GM23338 (cell line): Measurements from ENCODE around the gene DLK1. TPM values are rescaled to one million over a fixed set of nuclear protein-coding genes. Genes with fewer than 3 reads are reported as not detected.

Source experiments
- ATAC-seq: fragments of 200-7000 bp; cut with Tn5 transposase; 3 replicates; pipeline ENCODE4 v1.9.1; 2020
- DNase-seq: peaks from one replicate; pipeline ENCODE4 v3.0.0-alpha.2; 2015; ENCODE audit warnings: low spot score
- H2AFZ ChIP-seq: fragments of 200-600 bp; sonication (generic); 2 replicates; pipeline ENCODE4 v1.8.0; 2016; ENCODE audit warnings: antibody characterized with exemption, mild to moderate bottlenecking, moderate library complexity
- H3F3A ChIP-seq: fragments of 200-600 bp; sonication (generic); replicated peaks from 2 replicates; pipeline ENCODE4 v1.8.0; 2017; ENCODE audit warnings: antibody characterized with exemption, mixed run types, low read depth
- H3K27ac ChIP-seq: fragments of 200-600 bp; sonication (generic); 2 replicates; pipeline ENCODE4 v1.6.1; 2016; ENCODE audit warnings: low read depth
- H3K27me3 ChIP-seq: fragments of 200-600 bp; sonication (generic); 2 replicates; pipeline ENCODE4 v1.8.0; 2016; ENCODE audit warnings: mild to moderate bottlenecking, mixed run types, moderate library complexity; ENCODE audit not compliant: insufficient read depth
- H3K36me3 ChIP-seq: fragments of 200-600 bp; sonication (generic); 2 replicates; pipeline ENCODE4 v1.8.0; 2016; ENCODE audit warnings: mild to moderate bottlenecking; ENCODE audit not compliant: insufficient read depth
- H3K4me1 ChIP-seq: fragments of 200-600 bp; sonication (generic); 2 replicates; pipeline ENCODE4 v1.8.0; 2016; ENCODE audit warnings: mild to moderate bottlenecking, moderate library complexity; ENCODE audit not compliant: insufficient read depth
- H3K4me2 ChIP-seq: fragments of 200-600 bp; sonication (generic); 2 replicates; pipeline ENCODE4 v1.7.1; 2017; ENCODE audit warnings: mixed run types
- H3K4me3 ChIP-seq: fragments of 200-600 bp; sonication (generic); 2 replicates; pipeline ENCODE4 v1.6.1; 2016; ENCODE audit warnings: mixed run types
- H3K79me2 ChIP-seq: fragments of 200-600 bp; sonication (generic); replicated peaks from 2 replicates; pipeline ENCODE4 v1.8.0; 2017; ENCODE audit warnings: mild to moderate bottlenecking; ENCODE audit not compliant: insufficient read depth
- H3K9me2 ChIP-seq: fragments of 200-600 bp; sonication (generic); 2 replicates; pipeline ENCODE4 v1.8.0; 2017; ENCODE audit not compliant: insufficient read depth
- H4K20me1 ChIP-seq: fragments of 200-600 bp; sonication (generic); replicated peaks from 2 replicates; pipeline ENCODE4 v1.8.0; 2017; ENCODE audit warnings: mild to moderate bottlenecking; ENCODE audit not compliant: insufficient read depth
- H3K27ac Mint-ChIP-seq: 2 replicates; pipeline ENCODE4 v1.8.0; 2020; ENCODE audit warnings: inconsistent platforms, mild to moderate bottlenecking, moderate library complexity, mixed read lengths
- H3K27me3 Mint-ChIP-seq: 3 replicates; pipeline ENCODE4 v1.8.0; 2022; ENCODE audit warnings: low read depth, mild to moderate bottlenecking, moderate library complexity, mixed read lengths, inconsistent platforms; ENCODE audit not compliant: insufficient read depth, poor library complexity
- H3K36me3 Mint-ChIP-seq: 3 replicates; pipeline ENCODE4 v1.8.0; 2021; ENCODE audit warnings: low read depth, mild to moderate bottlenecking, inconsistent platforms, moderate library complexity, mixed read lengths
- H3K4me1 Mint-ChIP-seq: 3 replicates; pipeline ENCODE4 v1.8.0; 2020; ENCODE audit warnings: mild to moderate bottlenecking, inconsistent platforms, mixed read lengths
- H3K4me3 Mint-ChIP-seq: 3 replicates; pipeline ENCODE4 v1.8.0; 2021; ENCODE audit warnings: moderate library complexity, mild to moderate bottlenecking, inconsistent platforms, mixed read lengths
- H3K9me3 Mint-ChIP-seq: 3 replicates; pipeline ENCODE4 v1.8.0; 2020; ENCODE audit warnings: moderate library complexity, mild to moderate bottlenecking, inconsistent platforms, mixed read lengths
- EZH2phosphoT487 ChIP-seq: fragments of 200-600 bp; sonication (generic); IDR thresholded peaks from one replicate; pipeline ENCODE4 v1.8.1; 2018; ENCODE audit warnings: antibody characterized with exemption; ENCODE audit not compliant: unreplicated experiment
- polyA plus RNA-seq: library from polyadenylated mRNA; unstranded; fragments of >200 nt; fragmentation: Nextera tagmentation; extraction: Ambion mirVana; gene quantifications from 2 replicates; pipeline ENCODE4 v1.2.1, GENCODE V29; 2016
- total RNA-seq: library from RNA; depleted of rRNA; stranded (reverse); fragments of >200 nt; shearing (Covaris generic); gene quantifications from 2 replicates; pipeline ENCODE4 v1.2.3, GENCODE V29; 2014
- TF ChIP-seq, protein P1 (sequence below): IDR thresholded peaks from one replicate; pipeline ENCODE4 v1.6.1; 2018; ENCODE audit warnings: antibody characterized with exemption; ENCODE audit not compliant: unreplicated experiment
- TF ChIP-seq, protein P2 (sequence below): fragments of 250-450 bp; sonication (Bioruptor Pico); IDR thresholded peaks from 2 replicates; pipeline ENCODE4 v1.5.0; 2020; ENCODE audit warnings: mild to moderate bottlenecking, moderate library complexity

The DLK1 gene
- total and polyA plus RNA-seq, 2 experiments from 2014 or later, result 1.1 to 1.2 TPM

DNA sequence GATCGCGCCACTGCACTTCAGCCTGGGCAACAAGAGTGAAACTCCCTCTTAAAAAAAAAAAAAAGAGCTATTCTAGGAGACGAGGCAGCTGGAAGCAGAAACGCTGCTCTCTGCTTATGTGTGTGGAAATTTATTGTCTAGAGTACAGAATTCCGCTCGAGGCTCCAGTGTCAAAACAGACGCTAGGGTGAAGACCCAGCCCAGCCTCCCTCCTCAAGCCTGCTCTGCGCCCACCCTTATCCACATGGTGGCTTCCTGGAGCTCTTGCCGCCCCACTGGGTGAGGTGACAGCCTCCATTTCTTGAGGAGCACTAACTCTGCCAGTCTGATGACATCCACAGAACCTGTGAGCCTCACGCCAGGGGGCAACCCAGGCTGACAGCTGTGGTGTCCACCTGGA lies 49.5 kb upstream of the DLK1 start:
- H3K36me3 Mint-ChIP-seq, result no peaks in the 10 kb centered on the region
- no peak overlapping the region for H3K4me2 ChIP-seq
- no peaks in the 10 kb centered on the region for H3K79me2 ChIP-seq
- 0 out of 2 replicates have a peak, but pooled peaks cover 6% of the 10 kb centered on the region for H3K27me3 ChIP-seq
- peaks cover 5% of the 10 kb centered on the region; the same call in 2 of the 3 replicates for H3K9me3 Mint-ChIP-seq
- peaks cover 24% of the 10 kb centered on the region for H3K4me1 Mint-ChIP-seq
- H3K27ac ChIP-seq, result no peak overlapping the region
- H2AFZ ChIP-seq, result no peak overlapping the region
- H3K27me3 Mint-ChIP-seq, result peaks cover 17% of the 10 kb centered on the region
- H3K4me1 ChIP-seq, result no peaks in the 10 kb centered on the region
- H3K27ac Mint-ChIP-seq, result no peak overlapping the region
- H3K9me2 ChIP-seq, result no peaks in the 10 kb centered on the region
- DNase-seq (no peak), ATAC-seq (no peak)
- H3K4me3 ChIP-seq, result no peak overlapping the region
- no peaks in the 10 kb centered on the region for H4K20me1 ChIP-seq
- no peaks in the 10 kb centered on the region for H3K36me3 ChIP-seq
- no peak overlapping the region for H3K4me3 Mint-ChIP-seq
- H3F3A ChIP-seq, result no peaks in the 10 kb centered on the region
- TF ChIP-seq, protein P1, sequence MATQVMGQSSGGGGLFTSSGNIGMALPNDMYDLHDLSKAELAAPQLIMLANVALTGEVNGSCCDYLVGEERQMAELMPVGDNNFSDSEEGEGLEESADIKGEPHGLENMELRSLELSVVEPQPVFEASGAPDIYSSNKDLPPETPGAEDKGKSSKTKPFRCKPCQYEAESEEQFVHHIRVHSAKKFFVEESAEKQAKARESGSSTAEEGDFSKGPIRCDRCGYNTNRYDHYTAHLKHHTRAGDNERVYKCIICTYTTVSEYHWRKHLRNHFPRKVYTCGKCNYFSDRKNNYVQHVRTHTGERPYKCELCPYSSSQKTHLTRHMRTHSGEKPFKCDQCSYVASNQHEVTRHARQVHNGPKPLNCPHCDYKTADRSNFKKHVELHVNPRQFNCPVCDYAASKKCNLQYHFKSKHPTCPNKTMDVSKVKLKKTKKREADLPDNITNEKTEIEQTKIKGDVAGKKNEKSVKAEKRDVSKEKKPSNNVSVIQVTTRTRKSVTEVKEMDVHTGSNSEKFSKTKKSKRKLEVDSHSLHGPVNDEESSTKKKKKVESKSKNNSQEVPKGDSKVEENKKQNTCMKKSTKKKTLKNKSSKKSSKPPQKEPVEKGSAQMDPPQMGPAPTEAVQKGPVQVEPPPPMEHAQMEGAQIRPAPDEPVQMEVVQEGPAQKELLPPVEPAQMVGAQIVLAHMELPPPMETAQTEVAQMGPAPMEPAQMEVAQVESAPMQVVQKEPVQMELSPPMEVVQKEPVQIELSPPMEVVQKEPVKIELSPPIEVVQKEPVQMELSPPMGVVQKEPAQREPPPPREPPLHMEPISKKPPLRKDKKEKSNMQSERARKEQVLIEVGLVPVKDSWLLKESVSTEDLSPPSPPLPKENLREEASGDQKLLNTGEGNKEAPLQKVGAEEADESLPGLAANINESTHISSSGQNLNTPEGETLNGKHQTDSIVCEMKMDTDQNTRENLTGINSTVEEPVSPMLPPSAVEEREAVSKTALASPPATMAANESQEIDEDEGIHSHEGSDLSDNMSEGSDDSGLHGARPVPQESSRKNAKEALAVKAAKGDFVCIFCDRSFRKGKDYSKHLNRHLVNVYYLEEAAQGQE, result no peak
- TF ChIP-seq, protein P2, sequence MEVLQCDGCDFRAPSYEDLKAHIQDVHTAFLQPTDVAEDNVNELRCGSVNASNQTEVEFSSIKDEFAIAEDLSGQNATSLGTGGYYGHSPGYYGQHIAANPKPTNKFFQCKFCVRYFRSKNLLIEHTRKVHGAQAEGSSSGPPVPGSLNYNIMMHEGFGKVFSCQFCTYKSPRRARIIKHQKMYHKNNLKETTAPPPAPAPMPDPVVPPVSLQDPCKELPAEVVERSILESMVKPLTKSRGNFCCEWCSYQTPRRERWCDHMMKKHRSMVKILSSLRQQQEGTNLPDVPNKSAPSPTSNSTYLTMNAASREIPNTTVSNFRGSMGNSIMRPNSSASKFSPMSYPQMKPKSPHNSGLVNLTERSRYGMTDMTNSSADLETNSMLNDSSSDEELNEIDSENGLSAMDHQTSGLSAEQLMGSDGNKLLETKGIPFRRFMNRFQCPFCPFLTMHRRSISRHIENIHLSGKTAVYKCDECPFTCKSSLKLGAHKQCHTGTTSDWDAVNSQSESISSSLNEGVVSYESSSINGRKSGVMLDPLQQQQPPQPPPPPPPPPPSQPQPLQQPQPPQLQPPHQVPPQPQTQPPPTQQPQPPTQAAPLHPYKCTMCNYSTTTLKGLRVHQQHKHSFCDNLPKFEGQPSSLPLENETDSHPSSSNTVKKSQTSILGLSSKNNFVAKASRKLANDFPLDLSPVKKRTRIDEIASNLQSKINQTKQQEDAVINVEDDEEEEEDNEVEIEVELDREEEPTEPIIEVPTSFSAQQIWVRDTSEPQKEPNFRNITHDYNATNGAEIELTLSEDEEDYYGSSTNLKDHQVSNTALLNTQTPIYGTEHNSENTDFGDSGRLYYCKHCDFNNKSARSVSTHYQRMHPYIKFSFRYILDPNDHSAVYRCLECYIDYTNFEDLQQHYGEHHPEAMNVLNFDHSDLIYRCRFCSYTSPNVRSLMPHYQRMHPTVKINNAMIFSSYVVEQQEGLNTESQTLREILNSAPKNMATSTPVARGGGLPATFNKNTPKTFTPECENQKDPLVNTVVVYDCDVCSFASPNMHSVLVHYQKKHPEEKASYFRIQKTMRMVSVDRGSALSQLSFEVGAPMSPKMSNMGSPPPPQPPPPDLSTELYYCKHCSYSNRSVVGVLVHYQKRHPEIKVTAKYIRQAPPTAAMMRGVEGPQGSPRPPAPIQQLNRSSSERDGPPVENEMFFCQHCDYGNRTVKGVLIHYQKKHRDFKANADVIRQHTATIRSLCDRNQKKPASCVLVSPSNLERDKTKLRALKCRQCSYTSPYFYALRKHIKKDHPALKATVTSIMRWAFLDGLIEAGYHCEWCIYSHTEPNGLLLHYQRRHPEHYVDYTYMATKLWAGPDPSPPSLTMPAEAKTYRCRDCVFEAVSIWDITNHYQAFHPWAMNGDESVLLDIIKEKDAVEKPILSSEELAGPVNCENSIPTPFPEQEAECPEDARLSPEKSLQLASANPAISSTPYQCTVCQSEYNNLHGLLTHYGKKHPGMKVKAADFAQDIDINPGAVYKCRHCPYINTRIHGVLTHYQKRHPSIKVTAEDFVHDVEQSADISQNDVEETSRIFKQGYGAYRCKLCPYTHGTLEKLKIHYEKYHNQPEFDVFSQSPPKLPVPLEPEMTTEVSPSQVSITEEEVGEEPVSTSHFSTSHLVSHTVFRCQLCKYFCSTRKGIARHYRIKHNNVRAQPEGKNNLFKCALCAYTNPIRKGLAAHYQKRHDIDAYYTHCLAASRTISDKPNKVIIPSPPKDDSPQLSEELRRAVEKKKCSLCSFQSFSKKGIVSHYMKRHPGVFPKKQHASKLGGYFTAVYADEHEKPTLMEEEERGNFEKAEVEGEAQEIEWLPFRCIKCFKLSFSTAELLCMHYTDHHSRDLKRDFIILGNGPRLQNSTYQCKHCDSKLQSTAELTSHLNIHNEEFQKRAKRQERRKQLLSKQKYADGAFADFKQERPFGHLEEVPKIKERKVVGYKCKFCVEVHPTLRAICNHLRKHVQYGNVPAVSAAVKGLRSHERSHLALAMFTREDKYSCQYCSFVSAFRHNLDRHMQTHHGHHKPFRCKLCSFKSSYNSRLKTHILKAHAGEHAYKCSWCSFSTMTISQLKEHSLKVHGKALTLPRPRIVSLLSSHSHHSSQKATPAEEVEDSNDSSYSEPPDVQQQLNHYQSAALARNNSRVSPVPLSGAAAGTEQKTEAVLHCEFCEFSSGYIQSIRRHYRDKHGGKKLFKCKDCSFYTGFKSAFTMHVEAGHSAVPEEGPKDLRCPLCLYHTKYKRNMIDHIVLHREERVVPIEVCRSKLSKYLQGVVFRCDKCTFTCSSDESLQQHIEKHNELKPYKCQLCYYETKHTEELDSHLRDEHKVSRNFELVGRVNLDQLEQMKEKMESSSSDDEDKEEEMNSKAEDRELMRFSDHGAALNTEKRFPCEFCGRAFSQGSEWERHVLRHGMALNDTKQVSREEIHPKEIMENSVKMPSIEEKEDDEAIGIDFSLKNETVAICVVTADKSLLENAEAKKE, result no peak
- no peak for TF ChIP-seq EZH2phosphoT487
